G401.6 (cell line): Measurements from ENCODE around the gene CCDC149.
"Not testable (repeated sequence)": the region's sequence is repeated elsewhere in the genome, so short reads cannot be mapped to it uniquely, and the experiment has no call there.

Experiments used
- FAIRE-seq: peaks from 2 replicates; lab custom pipeline; 2012; peaks lifted over from hg19 to GRCh38; lab: Jason Lieb, UNC

The CCDC149 gene

GRCh38 chr4:24915121-24915922, 2.5 kb upstream of the CCDC149 start:
- FAIRE-seq, result no peak

DNA sequence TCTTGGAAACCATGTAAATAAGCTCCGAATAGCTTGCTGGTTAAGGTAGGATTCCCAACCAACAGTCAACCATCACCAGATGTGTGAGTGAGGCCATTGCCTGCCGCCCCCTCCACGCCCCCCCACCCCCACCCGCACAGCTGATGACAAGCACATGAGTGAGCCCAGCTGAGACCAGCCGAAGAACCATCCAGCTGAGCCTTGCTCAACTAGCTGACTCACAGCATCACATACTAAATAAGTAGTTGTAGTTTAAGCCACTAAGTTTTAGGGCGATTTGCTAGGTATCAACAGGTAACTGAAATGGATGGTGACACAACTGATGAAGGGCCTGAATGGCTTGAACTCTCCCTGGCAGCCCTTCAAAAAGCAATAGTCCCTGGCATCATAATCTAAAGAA, 1.6 kb upstream of the CCDC149 start:
- no peak for FAIRE-seq

GRCh38 chr4:24913119-24913485, 260 bp upstream of the CCDC149 start:
- FAIRE-seq, result no peak

GRCh38 chr4:24910499-24910898, 2.3 kb downstream of the CCDC149 start:
- no peak for FAIRE-seq

GRCh38 chr4:24909606-24910005, 3.2 kb downstream of the CCDC149 start:
- not testable (repeated sequence) for FAIRE-seq

DNA sequence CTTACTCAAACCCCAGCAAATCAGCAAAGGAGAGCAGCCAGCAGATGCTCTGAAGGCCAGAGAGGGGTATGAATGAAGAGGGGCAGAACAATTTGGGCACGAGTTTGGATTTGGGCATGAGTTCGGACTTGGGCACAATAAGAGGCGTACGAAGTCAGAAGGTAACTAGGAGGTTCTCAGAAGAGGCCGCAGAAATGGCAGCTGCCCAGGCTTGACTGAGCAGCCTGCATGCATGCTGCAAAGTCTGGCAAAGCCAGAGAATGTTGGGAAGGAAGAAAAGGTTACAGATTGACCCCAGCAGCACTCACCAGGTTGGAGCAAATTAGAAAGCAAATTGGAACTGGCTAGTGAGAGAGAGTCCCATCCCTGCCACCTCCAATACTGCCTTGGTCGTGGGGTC, 15.2 kb downstream of the CCDC149 start:
- no peak for FAIRE-seq

- FAIRE-seq, result no peak
Observed at GRCh38 chr4:24896977-24897376, 15.9 kb downstream of the CCDC149 start.

GRCh38 chr4:24896056-24896455, 16.8 kb downstream of the CCDC149 start:
- no peak for FAIRE-seq

DNA sequence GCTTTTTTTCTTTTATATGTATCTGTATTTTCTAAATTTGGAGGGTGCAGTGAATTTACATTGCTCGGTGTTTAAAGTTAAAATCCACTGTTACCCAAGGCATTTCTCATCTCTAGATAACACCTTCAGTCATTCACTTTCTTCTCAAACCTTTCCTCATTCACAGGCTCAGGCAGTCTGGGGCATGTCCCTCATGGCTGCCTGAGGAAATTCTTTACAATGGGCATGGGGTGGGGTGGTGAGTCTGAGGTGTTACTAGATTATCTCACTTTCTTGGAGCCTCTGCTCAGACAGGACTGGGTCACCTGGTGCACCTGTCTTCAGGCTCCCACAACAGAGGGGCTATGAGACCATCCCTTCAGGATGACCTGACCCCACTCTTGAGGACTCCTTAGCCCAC, 17.4 kb downstream of the CCDC149 start:
- no peak for FAIRE-seq

GRCh38 chr4:24894846-24895245, 18.0 kb downstream of the CCDC149 start:
- FAIRE-seq, result no peak

GRCh38 chr4:24894243-24894642, 18.6 kb downstream of the CCDC149 start:
- no peak for FAIRE-seq

GRCh38 chr4:24892778-24893177, 20.1 kb downstream of the CCDC149 start:
- no peak for FAIRE-seq

DNA sequence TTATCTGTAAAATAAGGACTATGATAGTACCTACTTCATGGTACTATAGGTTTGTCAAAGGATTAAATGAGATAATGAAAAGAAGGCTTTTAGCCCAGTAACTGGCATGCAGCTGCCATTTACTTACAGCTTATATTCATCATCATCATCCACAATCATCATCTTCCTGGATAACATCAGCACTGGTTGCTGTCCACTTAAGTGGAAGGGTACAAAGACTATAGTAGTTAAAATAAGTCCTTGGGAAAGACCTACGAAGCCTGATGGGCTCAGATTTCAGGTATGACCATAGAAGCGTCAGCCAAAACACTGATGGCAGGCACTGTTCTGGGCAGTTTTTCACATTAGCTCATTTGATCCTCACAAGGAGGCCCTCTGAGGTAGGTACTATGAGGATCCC, 20.6 kb downstream of the CCDC149 start:
- no peak for FAIRE-seq

DNA sequence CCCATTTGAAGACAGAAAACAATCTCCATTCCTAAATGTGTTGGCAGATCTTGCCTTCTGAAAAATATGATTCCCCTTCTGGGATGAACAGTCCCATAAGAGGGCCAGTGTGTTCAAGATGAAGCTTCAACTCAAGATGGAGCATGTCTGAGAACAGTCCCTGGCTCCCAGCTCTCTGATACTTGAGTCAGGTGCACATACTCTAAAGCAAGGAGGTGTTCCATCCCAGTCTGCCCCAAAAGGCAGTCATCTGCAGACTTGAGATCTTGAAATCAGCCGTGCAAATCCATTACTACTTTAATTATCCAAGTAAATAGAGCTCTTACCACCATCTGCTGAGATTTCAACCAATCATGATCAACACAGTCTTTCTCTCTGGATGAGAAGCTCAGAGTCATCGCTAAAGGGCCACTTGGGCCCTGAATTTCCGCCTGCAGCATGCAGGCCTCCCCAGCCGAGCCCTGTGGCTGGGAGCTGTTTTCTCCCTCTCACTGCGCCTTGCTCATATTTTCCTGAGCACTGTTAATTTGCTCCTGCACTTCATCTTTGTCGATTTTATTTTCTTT, 22.2 kb downstream of the CCDC149 start:
- FAIRE-seq, result no peak

- FAIRE-seq, result no peak
Observed at GRCh38 chr4:24889991-24890390, 22.9 kb downstream of the CCDC149 start.

- FAIRE-seq, result no peak
Observed at GRCh38 chr4:24888475-24889344, 24.1 kb downstream of the CCDC149 start.

- no peak for FAIRE-seq
Observed at GRCh38 chr4:24887881-24888430, 24.9 kb downstream of the CCDC149 start.

- FAIRE-seq, result no peak
Observed at GRCh38 chr4:24886596-24886995, 26.2 kb downstream of the CCDC149 start.

DNA sequence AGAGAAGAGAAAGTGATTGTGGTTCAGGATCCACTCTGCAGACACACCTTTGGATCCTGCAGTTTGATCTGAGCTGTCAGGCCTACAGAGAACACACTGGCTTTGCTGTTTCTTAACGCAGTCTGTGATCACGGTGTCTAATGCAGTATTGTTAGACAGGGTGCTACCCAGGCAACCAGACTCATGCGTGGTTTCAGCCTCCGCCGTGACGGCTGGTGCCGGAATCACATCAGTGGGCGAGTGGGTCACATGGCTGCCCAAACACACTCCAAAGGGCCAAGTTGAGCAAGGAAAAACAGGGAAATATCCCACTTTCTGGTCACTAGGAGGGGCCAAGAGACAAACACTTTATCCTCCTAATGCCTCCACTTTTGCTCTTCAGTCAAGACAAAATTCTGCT, 27.5 kb downstream of the CCDC149 start:
- FAIRE-seq, result no peak

DNA sequence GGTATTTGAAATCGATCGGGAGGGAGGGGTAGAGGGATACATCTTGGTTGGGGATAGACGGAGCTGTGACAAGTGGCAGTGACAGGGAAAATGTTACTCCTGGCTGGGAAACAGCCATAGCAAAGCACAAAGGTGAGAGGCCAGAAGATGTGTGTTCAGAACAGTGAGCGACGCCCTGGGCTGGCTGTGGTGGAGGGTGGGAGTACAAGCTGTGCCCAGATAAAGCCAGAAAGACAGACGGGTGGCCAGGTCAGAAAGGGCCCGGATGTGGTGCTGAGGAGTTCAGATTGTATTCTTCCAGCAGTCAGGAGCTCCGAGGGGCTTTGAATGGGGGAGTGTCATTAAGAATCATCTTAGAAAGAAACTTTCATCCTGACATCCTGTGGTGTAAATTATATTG, 27.9 kb downstream of the CCDC149 start:
- no peak for FAIRE-seq

DNA sequence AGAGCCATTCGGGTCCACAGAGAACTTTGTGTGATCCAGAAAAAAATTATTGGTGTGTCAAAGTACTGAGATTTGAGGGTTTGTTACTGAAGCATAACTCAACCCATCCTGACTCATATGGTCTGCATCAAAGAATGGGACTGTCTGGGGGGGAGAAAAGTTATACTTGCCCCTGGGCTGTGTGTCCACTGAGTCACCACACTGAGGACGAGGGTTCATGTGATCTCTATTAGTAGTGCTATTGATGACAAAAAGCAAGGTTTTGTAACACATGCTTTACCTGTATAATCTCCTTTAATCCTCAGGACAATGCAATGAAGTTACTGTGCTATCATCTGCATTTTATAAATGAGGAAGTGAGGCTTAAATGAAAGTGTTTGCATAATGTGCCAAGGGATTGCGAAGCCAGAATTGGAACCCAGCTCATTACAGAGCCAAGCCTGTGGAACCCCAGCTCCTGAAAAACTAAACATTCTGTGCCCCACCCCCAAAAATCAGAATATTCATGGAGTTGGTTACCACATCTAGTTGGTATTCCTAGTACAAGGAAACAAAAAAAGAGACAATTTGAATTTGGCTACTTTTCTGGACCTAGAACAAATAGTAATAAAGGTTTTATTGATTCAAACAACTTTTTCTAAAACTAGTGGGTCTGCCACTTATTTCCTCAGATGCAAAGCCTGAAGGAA, 31.2 kb downstream of the CCDC149 start:
- FAIRE-seq, result no peak

- no peak for FAIRE-seq
Observed at GRCh38 chr4:24880186-24880585, 32.7 kb downstream of the CCDC149 start.
